ENCODE measurements around the gene EIF4E.

Gene EIF4E

DNA sequence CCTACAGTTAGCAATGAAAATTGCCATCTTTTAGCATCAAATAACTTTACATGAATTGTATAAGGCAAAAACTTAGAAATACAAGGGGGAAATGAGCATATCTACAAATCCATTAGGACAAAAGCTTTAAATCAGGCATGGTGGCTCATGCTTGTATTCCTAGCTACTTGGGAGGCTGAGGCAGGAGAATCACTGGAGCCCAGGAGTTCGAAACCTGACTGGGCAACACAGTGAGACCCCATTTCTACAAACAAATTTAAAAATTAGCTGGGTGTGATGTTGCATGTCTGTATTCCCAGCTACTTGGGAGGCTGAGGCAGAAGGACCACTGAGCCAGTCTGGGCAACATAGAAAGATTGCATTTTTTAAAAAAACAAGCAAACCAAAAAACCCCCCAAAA, 61.3 kb downstream of the EIF4E start:
- no peak for DNase-seq (ENCODE audit: extremely low read depth, low read depth)
- no peak for TF ChIP-seq CTCF (IDR thresholded peaks at IDR 0.05; ENCODE audit: low read depth, low read length)

GRCh38 chr4:98865059-98865458, 63.9 kb downstream of the EIF4E start:
- no peak for TF ChIP-seq CTCF (IDR thresholded peaks at IDR 0.05; ENCODE audit: low read depth, low read length)

GRCh38 chr4:98864560-98864959, 64.4 kb downstream of the EIF4E start:
- TF ChIP-seq CTCF (IDR thresholded peaks at IDR 0.05; ENCODE audit: low read depth, low read length), result no peak
- no peak for DNase-seq (ENCODE audit: extremely low read depth, low read depth)

More at GRCh38 chr4:98865059-98865458, 63.9 kb downstream of the EIF4E start:
- DNase-seq (ENCODE audit: extremely low read depth, low read depth), result no peak

DNA sequence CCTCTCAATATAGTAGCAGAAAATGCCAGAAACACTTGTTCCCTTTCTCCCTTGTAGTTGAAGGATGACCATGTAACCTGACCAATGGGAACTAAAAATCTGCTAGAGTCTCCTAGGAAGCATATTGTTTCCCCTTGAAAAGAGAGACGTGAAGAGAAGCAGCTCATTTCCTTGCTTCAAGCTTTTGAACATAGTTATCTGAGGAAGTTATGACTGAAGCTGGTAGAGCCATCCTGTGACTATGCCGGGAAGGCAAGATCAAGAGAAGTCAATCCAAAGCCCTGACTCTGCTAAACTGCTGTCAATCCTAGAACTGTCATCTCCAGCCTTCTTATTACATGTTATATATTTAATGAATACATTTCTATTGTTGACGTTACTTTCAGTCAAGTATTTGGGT, 66.6 kb downstream of the EIF4E start:
- no peak for DNase-seq (ENCODE audit: extremely low read depth, low read depth)
- no peak for TF ChIP-seq CTCF (IDR thresholded peaks at IDR 0.05; ENCODE audit: low read depth, low read length)

- DNase-seq (ENCODE audit: extremely low read depth, low read depth), result no peak
- TF ChIP-seq CTCF (IDR thresholded peaks at IDR 0.05; ENCODE audit: low read depth, low read length), result no peak
These were observed 67.6 kb downstream of the EIF4E start for GRCh38 chr4:98861100-98861884.

GRCh38 chr4:98851806-98852205, 77.1 kb downstream of the EIF4E start:
- no peak for DNase-seq (ENCODE audit: extremely low read depth, low read depth)
- TF ChIP-seq CTCF (IDR thresholded peaks at IDR 0.05; ENCODE audit: low read depth, low read length), result no peak

- no peak for TF ChIP-seq CTCF (IDR thresholded peaks at IDR 0.05; ENCODE audit: low read depth, low read length)
- DNase-seq (ENCODE audit: extremely low read depth, low read depth), result no peak
These were observed 78.0 kb downstream of the EIF4E start for GRCh38 chr4:98850937-98851336.
